GM12875 (cell line): ENCODE measurements around the gene ZBTB17.

ENCODE experiments used
- H3K4me3 ChIP-seq: one replicate; pipeline ENCODE4 v1.5.1; 2011; ENCODE audit warnings: low read depth, low read length, control low read depth
- TF ChIP-seq, protein P1 (sequence below): IDR thresholded peaks from 2 replicates; pipeline ENCODE4 v1.5.1; 2011; ENCODE audit warnings: low read depth, mild to moderate bottlenecking, control low read depth, inconsistent platforms, low read length, moderate library complexity, borderline replicate concordance; ENCODE audit not compliant: insufficient read depth

The ZBTB17 gene

DNA sequence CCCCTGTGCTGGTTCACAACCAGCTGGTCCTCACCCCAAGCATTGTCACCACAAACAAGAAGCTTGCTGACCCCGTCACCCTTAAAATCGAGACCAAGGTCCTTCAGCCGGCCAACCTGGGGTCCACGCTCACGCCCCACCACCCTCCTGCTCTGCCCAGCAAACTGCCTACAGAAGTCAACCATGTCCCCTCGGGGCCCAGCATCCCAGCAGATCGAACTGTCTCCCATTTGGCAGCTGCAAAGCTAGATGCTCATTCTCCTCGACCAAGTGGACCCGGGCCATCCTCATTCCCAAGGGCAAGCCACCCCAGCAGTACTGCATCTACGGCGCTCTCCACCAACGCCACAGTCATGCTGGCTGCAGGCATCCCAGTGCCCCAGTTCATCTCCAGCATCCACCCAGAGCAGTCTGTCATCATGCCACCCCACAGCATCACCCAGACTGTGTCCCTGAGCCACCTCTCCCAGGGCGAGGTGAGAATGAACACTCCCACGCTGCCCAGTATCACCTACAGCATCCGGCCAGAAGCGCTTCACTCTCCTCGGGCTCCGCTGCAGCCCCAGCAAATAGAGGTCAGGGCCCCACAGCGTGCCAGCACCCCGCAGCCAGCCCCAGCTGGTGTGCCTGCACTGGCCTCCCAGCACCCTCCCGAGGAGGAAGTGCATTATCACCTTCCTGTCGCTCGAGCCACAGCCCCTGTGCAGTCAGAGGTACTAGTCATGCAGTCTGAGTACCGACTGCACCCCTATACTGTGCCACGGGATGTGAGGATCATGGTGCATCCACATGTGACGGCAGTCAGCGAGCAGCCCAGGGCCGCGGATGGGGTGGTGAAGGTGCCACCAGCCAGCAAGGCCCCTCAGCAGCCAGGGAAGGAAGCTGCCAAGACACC lies 40.6 kb downstream of the ZBTB17 start:
- no peak overlapping the region for H3K4me3 ChIP-seq
- TF ChIP-seq, protein P1, sequence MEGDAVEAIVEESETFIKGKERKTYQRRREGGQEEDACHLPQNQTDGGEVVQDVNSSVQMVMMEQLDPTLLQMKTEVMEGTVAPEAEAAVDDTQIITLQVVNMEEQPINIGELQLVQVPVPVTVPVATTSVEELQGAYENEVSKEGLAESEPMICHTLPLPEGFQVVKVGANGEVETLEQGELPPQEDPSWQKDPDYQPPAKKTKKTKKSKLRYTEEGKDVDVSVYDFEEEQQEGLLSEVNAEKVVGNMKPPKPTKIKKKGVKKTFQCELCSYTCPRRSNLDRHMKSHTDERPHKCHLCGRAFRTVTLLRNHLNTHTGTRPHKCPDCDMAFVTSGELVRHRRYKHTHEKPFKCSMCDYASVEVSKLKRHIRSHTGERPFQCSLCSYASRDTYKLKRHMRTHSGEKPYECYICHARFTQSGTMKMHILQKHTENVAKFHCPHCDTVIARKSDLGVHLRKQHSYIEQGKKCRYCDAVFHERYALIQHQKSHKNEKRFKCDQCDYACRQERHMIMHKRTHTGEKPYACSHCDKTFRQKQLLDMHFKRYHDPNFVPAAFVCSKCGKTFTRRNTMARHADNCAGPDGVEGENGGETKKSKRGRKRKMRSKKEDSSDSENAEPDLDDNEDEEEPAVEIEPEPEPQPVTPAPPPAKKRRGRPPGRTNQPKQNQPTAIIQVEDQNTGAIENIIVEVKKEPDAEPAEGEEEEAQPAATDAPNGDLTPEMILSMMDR = no peak

DNA sequence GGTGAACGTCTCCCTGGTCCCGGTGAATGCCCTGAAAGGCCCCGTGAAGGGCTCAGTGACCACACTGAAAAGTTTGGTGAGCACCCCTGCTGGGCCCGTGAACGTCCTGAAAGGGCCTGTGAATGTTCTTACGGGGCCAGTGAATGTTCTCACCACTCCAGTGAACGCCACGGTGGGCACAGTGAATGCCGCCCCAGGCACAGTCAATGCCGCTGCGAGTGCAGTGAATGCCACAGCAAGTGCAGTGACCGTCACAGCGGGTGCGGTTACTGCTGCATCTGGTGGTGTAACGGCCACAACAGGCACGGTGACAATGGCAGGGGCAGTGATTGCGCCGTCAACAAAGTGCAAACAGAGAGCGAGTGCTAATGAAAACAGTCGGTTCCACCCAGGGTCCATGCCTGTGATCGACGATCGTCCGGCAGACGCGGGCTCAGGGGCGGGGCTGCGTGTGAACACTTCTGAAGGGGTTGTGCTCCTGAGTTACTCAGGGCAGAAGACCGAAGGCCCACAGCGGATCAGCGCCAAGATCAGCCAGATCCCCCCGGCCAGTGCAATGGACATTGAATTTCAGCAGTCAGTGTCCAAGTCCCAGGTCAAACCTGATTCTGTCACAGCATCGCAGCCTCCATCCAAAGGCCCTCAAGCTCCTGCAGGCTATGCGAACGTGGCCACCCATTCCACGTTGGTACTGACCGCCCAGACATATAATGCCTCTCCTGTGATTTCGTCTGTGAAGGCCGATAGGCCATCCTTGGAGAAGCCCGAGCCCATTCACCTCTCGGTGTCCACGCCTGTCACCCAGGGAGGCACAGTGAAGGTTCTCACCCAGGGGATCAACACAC lies 41.5 kb downstream of the ZBTB17 start:
- TF ChIP-seq, protein P1 = no peak
- no peak overlapping the region for H3K4me3 ChIP-seq

DNA sequence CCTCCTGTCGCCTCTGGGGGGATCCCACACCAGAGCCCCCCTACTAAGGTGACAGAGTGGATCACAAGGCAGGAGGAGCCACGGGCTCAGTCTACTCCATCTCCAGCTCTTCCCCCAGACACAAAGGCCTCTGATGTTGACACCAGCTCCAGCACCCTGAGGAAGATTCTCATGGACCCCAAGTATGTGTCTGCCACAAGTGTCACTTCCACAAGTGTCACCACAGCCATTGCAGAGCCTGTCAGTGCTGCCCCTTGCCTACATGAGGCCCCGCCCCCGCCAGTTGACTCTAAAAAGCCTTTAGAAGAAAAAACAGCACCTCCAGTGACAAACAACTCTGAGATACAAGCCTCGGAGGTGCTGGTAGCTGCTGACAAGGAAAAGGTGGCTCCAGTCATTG lies 42.2 kb downstream of the ZBTB17 start:
- TF ChIP-seq, protein P1 = no peak
- no peak overlapping the region for H3K4me3 ChIP-seq

DNA sequence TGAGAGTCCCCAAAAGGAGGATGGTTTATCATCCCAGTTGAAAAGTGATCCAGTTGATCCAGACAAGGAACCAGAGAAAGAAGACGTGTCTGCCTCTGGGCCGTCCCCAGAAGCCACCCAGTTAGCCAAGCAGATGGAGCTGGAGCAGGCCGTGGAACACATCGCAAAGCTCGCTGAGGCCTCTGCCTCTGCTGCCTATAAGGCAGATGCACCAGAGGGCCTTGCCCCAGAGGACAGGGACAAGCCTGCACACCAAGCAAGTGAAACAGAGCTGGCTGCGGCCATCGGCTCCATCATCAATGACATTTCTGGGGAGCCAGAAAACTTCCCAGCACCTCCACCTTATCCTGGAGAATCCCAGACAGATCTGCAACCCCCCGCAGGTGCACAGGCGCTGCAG lies 43.3 kb downstream of the ZBTB17 start:
- H3K4me3 ChIP-seq = no peak overlapping the region
- TF ChIP-seq, protein P1 = no peak

DNA sequence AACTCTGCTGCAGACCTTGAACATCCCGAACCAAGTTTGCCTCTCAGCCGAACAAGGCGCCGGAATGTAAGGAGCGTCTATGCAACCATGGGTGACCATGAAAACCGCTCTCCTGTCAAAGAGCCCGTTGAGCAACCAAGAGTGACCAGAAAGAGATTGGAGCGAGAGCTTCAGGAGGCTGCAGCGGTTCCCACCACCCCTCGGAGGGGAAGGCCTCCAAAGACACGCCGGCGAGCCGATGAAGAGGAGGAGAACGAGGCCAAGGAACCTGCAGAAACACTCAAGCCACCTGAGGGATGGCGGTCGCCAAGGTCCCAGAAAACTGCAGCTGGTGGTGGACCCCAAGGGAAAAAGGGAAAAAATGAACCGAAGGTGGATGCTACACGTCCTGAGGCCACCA lies 44.0 kb downstream of the ZBTB17 start:
- TF ChIP-seq, protein P1 = no peak
- H3K4me3 ChIP-seq = no peak overlapping the region

DNA sequence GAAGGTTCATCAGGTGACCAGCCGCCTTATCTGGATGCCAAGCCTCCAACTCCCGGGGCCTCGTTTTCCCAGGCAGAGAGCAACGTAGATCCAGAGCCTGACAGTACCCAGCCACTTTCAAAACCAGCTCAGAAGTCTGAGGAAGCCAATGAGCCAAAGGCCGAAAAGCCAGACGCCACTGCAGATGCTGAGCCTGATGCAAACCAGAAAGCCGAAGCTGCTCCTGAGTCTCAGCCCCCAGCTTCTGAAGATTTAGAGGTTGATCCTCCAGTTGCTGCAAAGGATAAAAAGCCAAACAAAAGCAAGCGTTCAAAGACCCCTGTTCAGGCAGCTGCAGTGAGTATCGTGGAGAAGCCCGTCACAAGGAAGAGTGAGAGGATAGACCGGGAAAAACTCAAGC lies 44.5 kb downstream of the ZBTB17 start:
- TF ChIP-seq, protein P1 = no peak
- no peak overlapping the region for H3K4me3 ChIP-seq
